HG03432 (cell line): ENCODE results near the gene GRB10.
"Not testable (repeated sequence)": the region's sequence is repeated elsewhere in the genome, so short reads cannot be mapped to it uniquely, and the experiment has no call there.

Experiments
- ATAC-seq: cut with Tn5 transposase; IDR thresholded peaks from one replicate; pipeline ENCODE4 v1.9.1; 2021; ENCODE audit warnings: mild to moderate bottlenecking, moderate library complexity; ENCODE audit not compliant: unreplicated experiment

The GRB10 gene

DNA sequence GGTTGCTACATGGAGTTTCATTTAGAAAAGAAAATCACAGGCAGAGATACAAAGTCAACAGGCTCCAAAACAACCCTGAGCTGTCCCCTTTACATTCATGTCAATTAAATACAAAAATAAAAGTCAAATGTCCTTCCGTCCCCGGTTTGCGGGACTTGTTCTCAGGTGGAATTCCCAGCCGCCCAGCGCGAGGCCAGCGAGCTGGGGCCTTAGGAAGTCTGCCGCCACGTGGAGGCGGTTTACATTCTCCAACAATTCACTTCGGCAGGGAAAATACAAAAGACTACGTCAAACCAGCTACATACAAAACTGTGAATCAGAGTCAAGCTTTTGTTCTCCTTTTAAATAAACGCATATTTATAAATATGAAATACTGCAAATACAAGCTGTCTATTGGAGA, 192.2 kb downstream of the GRB10 start:
- ATAC-seq = no peak

DNA sequence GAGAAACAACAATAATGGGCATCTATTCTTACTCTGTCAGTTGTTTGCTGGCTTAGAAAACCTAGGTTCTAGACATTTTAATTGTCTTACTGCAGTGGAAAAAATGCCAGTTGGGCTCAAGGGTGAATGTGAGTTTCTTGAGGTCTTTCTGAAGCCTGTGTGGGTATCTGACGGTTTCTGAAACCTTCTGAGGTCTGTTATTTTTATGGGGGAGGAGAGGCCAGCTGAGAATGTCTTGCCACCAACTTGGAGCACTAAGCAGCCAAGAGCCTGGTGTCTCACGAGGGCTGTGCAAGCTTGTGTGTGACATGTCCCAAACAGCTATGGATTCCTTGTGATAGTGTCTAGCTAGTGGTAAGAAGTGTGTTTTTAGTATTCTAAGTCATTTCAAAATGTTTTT, 193.3 kb downstream of the GRB10 start:
- ATAC-seq = peak; percentile 28

DNA sequence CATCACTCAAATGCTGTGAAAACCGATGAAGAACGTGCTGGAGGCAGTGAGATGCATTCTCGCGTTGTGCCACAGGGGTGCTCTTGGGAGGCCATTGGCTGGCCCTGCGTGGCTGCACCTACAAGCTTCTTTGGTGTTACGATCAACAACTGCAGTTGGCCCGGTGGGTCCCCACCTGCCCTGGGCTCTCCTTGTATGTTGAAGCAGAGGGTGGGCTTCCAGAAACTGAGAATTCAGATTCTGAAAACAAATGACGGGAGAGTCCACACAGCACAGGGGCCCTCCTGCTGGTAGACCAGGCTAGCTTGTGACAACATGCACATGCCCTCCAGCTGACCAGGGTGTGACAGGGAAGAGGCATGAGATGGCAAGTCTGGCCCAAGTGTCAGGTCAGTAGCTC, 193.8 kb downstream of the GRB10 start:
- no peak for ATAC-seq

DNA sequence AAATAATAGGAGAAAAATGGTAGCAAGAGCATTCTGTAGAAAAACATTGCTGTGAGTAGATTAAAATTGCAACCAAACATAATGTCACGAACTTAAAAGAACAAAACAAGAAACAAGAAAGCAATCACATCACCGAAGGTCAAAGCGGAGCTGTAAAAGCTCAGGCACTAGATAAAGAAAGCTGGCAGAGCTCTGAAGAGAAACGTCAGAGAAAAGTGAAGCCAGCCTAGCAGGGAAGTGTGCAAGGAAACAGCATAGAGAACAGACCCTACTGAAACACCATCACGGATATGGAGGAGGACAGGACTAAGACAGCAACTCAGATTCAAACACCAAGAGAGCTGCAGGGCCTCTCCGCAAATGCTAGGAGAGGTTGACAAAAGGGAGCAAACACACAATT, 195.0 kb downstream of the GRB10 start:
- ATAC-seq = no peak

DNA sequence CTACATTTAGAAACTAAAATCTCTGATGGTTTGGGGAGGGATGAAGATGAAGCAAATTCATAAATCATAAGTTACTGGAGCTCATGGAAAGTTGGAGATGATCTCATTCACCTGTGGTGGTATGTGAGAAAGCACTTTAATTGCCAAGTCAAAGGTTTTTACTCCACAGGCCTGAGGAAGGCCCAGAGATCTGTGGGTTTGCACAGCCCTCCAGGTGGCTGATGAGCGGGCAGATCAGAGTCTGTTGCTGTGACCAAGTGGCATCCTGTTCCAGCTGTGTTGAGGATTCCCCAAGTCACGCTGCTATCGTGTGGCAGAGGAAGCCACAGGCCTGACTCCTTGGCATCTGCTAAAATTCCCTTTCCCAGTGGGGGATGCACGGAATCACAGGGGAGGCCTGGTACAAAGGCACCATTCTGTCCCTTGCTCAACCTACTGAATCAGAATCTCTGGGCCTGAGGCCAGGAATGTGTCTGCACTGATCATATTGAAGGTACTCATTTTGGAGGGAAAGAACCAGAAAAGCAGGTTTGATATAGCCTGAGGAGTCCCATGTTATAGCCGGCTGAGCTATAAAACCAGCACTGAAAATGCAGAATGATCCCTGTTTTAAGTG, 197.8 kb downstream of the GRB10 start:
- ATAC-seq = no peak

DNA sequence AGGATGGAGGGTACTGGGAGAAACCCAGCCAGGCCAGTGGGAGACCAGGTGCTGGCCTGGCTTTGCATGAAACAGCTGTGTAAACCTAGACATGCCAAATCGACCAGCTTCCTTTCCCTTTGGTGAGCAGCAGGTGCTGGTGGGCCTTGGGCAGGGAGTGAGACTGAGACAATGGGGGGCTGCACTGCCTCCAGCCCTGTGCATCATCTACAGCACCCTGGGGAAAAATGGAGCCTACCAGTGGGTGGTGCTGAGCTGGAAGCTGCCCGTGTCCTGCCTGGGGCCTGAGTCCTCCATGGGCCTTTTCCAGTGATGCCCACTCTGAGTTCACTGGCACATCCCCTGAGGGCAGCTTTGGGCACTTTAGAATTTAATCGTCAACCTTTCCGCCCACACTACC, 198.3 kb downstream of the GRB10 start:
- ATAC-seq = no peak

DNA sequence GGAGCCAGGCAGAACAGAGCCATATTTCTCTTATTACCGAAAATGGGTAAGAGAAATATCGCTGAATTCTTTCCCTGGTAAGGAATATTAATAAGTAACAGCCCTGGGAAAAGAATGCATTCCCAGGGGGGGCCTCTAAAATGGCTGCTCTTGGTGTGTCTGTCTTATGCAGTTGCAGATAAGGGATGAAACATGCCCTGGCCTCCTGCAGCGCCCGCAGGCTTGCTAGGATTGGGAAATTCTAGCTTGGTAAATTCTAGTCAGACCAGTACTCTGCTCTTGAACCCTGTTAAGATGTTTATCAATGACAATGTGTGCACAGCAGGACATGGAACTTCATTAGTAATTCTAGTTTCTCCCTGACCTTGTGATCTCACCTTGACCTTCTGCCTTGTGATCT, 199.4 kb downstream of the GRB10 start:
- not testable (repeated sequence) for ATAC-seq

DNA sequence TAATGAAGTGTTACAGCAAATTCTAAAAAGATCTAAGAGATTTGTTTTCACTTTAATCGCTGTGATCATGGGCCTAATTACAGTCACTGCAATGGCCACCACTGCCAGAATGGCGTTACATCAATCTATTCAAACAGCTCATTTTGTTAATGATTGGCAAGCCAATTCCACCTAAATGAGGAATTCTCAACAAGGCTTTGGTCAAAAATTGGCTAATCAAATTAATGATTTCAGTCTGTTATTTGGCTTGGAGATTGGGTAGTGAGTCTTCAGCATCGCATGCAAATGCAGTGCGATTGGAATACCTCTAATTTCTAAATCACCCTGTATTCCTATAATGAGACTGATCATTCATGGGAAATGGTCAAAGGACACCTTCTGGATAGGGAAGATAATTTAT, 200.4 kb downstream of the GRB10 start:
- ATAC-seq = not testable (repeated sequence)

DNA sequence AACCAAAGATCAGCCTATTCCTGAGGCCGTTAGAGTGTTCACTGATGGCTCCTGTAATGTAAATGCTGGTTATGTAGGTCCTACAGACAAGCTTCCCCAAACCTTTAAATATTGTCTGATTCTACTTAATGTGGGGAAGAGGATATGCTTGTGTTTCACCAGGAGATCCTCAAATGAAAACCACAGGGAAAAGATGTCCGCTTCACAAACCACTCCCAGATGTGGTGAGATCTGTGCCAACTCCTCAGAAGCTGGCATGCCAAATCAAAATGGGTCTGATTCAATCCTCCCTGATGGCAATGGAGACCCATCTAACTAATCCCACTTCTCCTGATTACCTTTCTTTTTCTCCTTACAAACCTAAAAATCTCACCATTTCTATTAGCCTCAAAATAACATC, 202.0 kb downstream of the GRB10 start:
- not testable (repeated sequence) for ATAC-seq

DNA sequence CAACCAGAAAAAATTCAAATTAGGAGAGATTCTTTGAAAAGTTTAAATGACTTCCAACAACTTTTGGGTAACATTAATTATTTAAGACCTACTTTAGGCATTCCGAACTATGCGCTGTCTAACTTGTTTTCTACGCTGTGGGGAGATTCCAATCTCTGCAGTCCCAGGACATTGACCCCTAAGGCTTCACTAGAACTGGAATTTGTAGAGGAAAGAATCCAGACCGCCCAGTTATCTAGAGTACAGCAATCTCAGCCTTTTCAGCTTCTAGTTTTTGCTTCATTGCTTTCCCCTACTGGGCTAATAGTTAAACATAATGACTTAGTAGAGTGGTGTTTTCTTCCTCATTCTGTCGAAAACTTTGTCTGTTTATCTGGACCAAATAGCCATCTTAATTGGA, 202.6 kb downstream of the GRB10 start:
- ATAC-seq = no peak

DNA sequence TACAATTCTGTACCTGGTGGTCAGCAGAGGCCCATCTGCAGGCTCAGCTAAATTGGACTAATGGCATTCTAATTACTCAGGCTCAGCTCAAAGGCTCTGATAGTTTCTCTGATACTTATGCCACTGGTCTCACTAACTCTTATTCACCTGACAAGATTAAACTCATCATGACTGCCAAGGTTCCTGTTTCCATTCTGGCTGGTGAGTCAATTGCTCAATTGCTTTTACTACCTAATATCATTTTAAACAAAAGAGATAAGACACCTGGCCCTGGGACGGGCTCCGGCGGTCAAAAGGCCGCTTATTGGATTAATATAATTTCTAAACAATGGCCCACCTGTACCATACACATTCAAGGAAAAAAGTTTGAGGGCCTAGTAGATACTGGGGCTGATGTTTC, 204.6 kb downstream of the GRB10 start:
- not testable (repeated sequence) for ATAC-seq

DNA sequence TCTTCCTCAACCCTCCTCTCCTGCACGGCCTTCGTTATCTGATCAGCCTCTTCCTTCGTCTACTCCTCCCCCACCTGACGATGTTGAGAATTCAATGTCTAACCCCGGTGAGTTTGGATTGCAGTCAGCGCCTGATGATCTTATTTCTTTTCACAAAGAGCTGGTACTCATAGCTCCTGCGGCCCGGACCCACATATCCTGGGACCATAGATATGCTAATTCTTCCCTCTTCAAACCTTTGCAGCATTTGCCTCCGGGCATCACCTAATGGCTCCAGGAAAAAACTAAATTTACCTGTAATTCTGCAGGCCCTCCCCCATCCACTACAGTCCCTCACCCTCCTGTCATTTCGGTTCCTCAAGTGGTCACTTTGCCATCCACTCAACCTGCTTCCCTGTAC, 205.1 kb downstream of the GRB10 start:
- ATAC-seq = no peak

DNA sequence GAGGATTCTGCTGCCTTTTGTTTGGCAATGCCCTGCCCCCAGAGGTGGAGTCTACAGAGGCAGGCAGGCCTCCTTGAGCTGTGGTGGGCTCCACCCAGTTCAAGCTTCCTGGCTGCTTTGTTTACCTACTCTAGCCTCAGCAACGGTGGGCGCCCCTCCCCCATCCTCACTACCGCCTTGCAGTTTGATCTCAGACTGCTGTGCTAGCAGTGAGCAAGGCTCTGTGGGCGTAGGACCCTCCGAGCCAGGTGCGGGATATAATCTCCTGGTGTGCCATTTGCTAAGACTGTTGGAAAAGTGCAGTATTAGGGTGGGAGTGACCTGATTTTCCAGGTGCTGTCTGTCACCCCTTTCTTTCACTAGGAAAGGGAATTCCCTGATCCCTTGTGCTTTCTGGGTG, 206.3 kb downstream of the GRB10 start:
- not testable (repeated sequence) for ATAC-seq

DNA sequence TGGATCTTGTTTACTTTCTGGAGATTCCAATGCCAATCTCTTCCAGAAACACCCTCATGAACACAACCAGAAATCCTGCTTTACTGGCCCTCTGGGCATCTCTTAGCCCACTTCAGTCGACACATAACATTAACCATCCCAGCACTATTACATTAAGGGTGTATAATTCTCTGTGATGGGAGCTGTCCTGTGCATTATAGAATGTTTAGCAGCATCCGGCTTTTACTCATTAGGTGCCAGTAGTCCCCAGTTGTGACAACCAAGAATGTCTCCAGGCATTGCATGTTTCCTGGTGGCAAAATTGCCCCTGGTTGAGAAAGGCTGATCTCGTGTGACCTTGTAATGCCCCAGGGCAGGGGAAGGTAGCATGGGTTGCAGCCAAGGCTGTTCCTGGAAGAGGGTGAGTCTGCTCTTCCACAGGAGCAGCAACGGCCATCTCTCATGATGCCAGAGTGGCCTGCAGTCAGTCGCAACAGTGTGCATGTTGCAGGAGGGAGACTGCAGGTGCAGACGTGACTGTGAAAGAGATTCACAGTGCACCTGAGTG, 214.9 kb downstream of the GRB10 start:
- no peak for ATAC-seq

DNA sequence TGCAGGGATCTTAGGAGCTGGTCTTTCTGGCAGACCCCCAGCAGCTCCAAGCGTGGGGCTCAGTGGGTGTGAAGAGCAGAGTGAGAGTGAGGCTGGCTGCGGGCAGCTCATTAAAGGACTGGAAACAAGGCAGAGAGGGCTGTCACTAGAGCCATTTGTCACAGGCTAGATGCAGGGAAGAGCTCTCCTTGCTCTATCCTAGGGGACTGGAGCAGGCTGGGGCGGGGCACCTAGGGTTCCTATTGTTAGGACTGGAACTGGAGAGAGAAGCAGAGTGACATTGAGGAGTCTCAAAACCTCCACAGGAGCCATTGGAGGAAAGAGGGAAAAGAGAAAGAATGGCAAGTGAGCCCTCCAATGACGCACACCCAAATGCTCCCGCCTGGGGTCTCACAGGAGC, 216.7 kb downstream of the GRB10 start:
- ATAC-seq = no peak

DNA sequence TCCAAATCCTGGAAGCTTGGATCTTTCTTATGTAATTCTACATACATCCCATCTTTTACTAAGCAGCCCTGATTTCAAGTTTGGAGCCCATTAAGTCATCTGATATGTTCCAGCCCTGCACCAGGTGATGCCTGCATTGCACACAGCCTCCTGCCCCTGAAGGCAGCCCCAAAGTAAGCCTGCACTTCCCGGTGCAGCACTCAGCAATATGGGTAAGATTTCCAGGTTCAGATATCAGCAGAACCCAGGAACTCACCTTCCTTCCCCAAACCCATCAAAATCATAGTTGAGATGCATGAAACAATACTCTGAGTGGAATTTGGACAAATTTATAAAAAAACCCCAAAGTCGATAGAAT, 217.2 kb downstream of the GRB10 start:
- no peak for ATAC-seq

DNA sequence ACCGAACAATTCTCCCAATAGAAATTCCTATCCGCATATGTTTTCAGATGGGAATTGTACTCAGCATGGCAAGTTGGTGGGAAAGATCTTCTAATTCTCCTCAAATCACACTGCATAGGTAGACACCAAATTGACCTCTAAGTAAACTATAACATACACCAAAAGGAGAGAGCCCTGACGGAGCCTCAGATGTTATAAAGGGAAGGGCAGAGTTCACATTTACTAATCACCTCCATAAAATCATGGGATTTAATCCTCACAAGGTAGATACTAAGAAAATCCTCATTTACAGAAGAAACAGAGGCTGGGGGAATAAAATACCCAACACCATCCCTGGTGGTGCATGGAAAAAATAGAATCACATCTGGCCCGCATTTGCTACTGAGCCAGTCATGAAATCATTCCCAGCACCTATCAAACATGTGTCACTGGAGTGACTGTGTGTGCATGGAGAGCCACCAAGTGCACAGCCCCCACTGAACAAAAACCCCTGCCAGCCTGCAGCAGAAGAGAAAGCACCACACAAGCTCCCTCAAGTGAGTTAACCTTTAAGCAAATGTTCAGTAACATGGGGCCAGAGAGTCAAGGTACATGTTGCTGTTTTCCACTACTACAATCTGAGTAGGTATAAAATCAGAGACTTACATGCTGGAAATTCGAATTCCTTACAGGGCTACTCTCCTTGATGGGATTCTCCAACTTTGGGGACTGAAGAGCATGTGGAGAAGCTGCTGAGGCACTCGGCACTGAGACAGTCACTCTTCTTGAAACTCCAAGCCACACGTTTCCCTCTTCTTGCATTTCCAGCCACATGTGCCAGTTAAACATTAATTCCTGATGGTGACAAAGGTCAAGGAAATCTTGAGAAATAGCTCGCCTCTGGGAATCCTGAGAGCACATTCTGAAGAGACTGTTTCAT, 217.8 kb downstream of the GRB10 start, which contains the start of gene DDC:
TSS of gene DDC (minus strand) at position 766 of the 919 bp plus-strand sequence. CDS start 21,320 bp downstream, outside the sequence.
- no peak for ATAC-seq

DNA sequence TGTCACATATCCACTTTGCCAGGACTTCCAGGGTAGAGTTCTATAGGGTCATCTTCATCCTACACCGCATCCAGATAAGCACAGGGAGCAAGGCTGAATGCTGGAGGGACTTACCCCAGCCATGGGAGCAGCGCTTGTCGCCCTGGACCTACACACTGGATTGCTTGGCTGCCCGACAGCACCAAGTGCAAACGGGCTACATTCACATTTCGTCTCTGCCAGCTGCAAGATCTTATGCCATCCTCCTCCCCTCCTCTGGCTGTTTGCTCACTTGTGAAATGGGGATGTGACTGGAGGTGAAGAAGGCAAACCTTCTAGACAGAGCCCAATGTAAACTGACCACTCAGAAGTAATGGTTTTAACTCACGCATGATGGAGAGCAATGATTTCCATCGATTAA, 218.5 kb downstream of the GRB10 start:
- no peak for ATAC-seq

DNA sequence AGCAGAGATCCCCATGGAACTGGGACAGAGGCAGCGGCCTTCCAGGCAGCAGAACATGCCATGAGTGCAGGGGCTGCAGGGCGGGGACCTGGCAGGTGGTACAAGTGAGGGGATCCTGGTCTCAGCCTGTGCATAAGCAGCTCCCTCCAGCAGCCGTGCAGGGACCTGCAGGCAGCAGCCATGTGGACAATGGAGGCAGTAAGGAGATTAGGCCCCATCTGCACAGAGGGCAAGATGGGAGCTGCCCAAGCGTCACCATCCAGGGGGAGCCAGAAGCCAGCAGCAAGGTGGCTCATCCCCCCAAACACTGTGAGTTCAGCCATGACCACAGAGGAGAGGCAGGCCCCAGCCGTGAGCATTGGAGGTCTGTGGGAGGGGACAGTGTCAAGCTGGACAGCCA, 220.6 kb downstream of the GRB10 start:
- ATAC-seq = no peak

DNA sequence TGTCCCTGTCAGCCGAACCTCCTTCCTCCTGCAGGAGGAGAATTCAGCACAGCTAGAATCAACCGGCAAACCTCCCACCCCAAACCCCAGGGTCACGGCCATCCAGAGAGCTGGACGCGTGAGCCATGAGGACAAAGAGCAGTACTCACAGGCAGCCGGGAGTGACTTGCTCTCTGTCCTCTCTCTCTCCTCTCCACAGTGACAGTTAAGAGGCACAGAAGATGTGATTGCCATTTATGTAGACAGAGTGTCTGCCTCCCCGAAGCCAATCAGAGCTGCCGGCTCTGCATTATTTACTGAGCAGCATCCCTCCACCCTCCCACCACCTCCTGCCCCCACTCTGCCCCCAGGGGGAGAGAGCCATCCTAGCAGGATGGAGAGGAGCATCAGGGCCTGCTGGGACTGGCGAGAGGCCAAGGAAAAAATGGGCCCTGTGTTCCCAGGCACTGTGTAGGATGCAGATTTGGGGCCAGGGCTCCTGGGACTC, 221.8 kb downstream of the GRB10 start:
- ATAC-seq = no peak

DNA sequence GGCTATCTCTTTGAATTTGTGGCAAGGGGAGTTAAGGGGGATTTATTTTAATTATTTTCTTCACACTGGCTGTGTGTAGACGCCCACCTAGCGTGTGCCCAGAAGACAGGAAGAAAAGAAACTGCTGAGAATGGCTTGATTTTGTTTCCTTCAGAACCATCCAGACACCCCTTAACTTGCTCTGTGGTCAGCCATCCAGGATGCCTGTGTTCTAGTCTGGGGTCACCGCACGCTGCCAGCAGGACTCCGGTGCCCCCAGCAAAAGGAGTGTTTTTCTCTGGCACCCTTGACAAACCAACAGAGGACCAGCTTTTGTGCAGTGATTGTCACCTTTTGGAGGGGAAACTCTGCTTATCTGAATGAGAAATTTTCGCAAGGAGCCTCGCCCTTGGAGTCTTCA, 222.8 kb downstream of the GRB10 start:
- ATAC-seq = no peak
